ENCODE data around the gene CDC16. TPM values are rescaled to one million over a fixed set of nuclear protein-coding genes. Genes with fewer than 3 reads are reported as not detected.

Gene CDC16
- total and polyA plus RNA-seq, 2 experiments from 2014 or later, result 57.8 to 58.5 TPM

DNA sequence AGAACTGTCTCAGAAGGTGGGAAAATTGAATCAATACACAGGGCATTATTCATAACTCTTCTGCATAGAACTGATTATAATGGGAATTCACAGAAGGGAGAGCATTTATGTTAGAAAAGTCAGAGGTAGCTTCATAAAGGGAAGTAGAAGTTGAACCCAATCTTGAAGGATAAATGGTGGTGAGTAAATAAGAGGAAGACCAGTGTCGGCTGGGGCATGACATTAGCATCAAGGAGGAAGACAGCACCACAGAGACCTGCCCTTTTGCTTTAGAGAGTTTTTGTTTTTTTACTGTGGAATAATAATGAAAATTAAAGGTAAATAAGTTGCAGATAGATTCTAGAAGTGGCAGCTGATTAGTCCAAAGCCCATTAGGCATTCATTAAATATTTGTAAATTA lies 21.9 kb downstream of the CDC16 start:
- DNase-seq (ENCODE audit: low spot score), result no peak
- H3K4me3 ChIP-seq, result no peak overlapping the region
- H4K20me1 ChIP-seq (ENCODE audit: insufficient read depth, poor library complexity, severe bottlenecking), result no peaks in the 10 kb centered on the region
- no peak overlapping the region for H3K27ac ChIP-seq
- 100% methylated on average over 1 of the region's 1 CpG for WGBS (ENCODE audit: low lambda C conversion rate, missing lambda C conversion rate)
- H3K9me3 ChIP-seq (ENCODE audit: low read depth), result no peaks in the 10 kb centered on the region
- H3K79me2 ChIP-seq, result peaks cover 4% of the 10 kb centered on the region
- TF ChIP-seq, protein P1, sequence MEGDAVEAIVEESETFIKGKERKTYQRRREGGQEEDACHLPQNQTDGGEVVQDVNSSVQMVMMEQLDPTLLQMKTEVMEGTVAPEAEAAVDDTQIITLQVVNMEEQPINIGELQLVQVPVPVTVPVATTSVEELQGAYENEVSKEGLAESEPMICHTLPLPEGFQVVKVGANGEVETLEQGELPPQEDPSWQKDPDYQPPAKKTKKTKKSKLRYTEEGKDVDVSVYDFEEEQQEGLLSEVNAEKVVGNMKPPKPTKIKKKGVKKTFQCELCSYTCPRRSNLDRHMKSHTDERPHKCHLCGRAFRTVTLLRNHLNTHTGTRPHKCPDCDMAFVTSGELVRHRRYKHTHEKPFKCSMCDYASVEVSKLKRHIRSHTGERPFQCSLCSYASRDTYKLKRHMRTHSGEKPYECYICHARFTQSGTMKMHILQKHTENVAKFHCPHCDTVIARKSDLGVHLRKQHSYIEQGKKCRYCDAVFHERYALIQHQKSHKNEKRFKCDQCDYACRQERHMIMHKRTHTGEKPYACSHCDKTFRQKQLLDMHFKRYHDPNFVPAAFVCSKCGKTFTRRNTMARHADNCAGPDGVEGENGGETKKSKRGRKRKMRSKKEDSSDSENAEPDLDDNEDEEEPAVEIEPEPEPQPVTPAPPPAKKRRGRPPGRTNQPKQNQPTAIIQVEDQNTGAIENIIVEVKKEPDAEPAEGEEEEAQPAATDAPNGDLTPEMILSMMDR (IDR thresholded peaks at IDR 0.05; ENCODE audit: poor library complexity), result no peak
- TF ChIP-seq EZH2phosphoT487 (IDR thresholded peaks at IDR 0.05; ENCODE audit: low read depth, severe bottlenecking, unreplicated experiment) (no peak), EZH2 (IDR thresholded peaks at IDR 0.05; ENCODE audit: borderline replicate concordance) (no peak)
- H2AFZ ChIP-seq, result no peak overlapping the region
- no peak overlapping the region for H3K4me2 ChIP-seq
- no peaks in the 10 kb centered on the region for H3K4me1 ChIP-seq (ENCODE audit: insufficient read depth)
- H3K36me3 ChIP-seq (replicated peaks; ENCODE audit: insufficient read depth, low read depth), result no peaks in the 10 kb centered on the region
- H3K9me2 ChIP-seq (replicated peaks; ENCODE audit: insufficient read depth), result no peaks in the 10 kb centered on the region
- no peaks in the 10 kb centered on the region for H3K27me3 ChIP-seq

DNA sequence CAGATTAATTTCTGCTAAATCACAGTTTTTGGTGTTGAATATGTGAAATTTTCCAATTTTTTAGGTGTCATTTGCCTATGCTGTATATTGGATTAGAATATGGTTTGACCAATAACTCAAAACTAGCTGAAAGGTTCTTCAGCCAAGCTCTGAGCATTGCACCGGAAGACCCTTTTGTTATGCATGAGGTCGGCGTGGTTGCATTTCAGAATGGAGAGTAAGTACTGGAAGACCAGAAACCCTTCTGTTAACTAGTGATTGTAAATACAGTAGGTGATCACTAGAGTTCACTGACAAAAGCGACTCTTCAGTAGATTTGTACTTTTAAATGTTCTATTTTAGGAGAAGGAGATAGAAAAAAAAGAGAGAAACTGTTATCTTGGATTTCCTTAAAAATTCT lies 22.3 kb downstream of the CDC16 start:
- H3K79me2 ChIP-seq, result peaks cover 4% of the 10 kb centered on the region
- no peaks in the 10 kb centered on the region for H3K9me3 ChIP-seq (ENCODE audit: low read depth)
- H3K4me2 ChIP-seq, result no peak overlapping the region
- H3K36me3 ChIP-seq (replicated peaks; ENCODE audit: insufficient read depth, low read depth), result no peaks in the 10 kb centered on the region
- H3K4me1 ChIP-seq (ENCODE audit: insufficient read depth), result no peaks in the 10 kb centered on the region
- H3K4me3 ChIP-seq, result no peak overlapping the region
- H3K27ac ChIP-seq, result no peak overlapping the region
- no peaks in the 10 kb centered on the region for H3K9me2 ChIP-seq (replicated peaks; ENCODE audit: insufficient read depth)
- H4K20me1 ChIP-seq (ENCODE audit: insufficient read depth, poor library complexity, severe bottlenecking), result no peaks in the 10 kb centered on the region
- no peak for TF ChIP-seq EZH2phosphoT487 (IDR thresholded peaks at IDR 0.05; ENCODE audit: low read depth, severe bottlenecking, unreplicated experiment)
- TF ChIP-seq EZH2 (IDR thresholded peaks at IDR 0.05; ENCODE audit: borderline replicate concordance), result no peak
- TF ChIP-seq, protein P1 (IDR thresholded peaks at IDR 0.05; ENCODE audit: poor library complexity), result no peak
- DNase-seq (ENCODE audit: low spot score), result no peak
- no peaks in the 10 kb centered on the region for H3K27me3 ChIP-seq
- WGBS (ENCODE audit: low lambda C conversion rate, missing lambda C conversion rate), result 87% methylated on average over 4 of the region's 4 CpGs
- H2AFZ ChIP-seq, result no peak overlapping the region

DNA sequence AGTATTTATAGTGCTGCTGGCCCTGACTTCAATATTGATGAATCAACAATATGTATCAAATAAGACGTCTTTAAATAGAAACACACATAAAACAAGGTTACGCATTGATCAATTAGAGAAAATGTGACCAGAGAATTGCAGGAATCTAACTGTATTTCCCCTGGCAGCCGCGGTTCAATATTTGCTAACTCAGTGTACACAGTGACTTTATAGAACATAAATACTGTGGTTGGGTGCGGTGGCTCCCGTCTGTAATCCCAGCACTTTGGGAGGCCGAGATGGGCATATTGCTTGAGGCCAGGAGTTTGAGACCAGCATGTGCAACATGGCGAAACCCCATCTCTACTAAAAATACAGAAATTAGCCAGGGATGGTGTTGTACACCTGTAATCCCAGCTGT lies 23.9 kb downstream of the CDC16 start:
- H3K36me3 ChIP-seq (replicated peaks; ENCODE audit: insufficient read depth, low read depth), result no peaks in the 10 kb centered on the region
- no peaks in the 10 kb centered on the region for H3K9me2 ChIP-seq (replicated peaks; ENCODE audit: insufficient read depth)
- H3K79me2 ChIP-seq, result peaks cover 4% of the 10 kb centered on the region
- H2AFZ ChIP-seq, result no peak overlapping the region
- no peaks in the 10 kb centered on the region for H4K20me1 ChIP-seq (ENCODE audit: insufficient read depth, poor library complexity, severe bottlenecking)
- TF ChIP-seq, protein P1 (IDR thresholded peaks at IDR 0.05; ENCODE audit: poor library complexity), result no peak
- TF ChIP-seq EZH2phosphoT487 (IDR thresholded peaks at IDR 0.05; ENCODE audit: low read depth, severe bottlenecking, unreplicated experiment) (no peak), EZH2 (IDR thresholded peaks at IDR 0.05; ENCODE audit: borderline replicate concordance) (no peak)
- H3K4me2 ChIP-seq, result no peak overlapping the region
- no peaks in the 10 kb centered on the region for H3K27me3 ChIP-seq
- no peak overlapping the region for H3K27ac ChIP-seq
- no peaks in the 10 kb centered on the region for H3K9me3 ChIP-seq (ENCODE audit: low read depth)
- H3K4me3 ChIP-seq, result no peak overlapping the region
- H3K4me1 ChIP-seq (ENCODE audit: insufficient read depth), result no peaks in the 10 kb centered on the region
- DNase-seq (ENCODE audit: low spot score), result no peak
- WGBS (ENCODE audit: low lambda C conversion rate, missing lambda C conversion rate), result 87% methylated on average over 8 of the region's 8 CpGs

DNA sequence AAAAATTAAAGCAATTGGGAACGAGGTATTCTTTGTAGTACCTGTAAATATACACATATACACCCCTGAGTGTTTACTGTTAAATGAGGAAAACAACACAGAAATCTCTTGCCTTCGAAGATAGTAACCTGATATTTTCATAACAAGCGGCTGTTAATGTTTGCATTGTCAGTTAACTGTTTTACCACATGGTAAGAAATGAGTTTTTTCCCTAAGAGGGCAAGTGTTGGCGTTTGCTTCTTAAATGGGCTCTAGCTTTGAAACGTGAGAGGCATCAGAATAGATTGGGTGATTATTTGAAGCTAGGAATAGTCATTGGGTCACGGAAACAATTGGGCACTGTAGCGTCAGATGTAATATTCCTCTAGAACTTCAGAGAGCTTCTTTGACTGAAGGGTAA lies 24.7 kb downstream of the CDC16 start:
- H3K4me3 ChIP-seq, result no peak overlapping the region
- H3K36me3 ChIP-seq (replicated peaks; ENCODE audit: insufficient read depth, low read depth), result no peaks in the 10 kb centered on the region
- no peaks in the 10 kb centered on the region for H3K4me1 ChIP-seq (ENCODE audit: insufficient read depth)
- no peaks in the 10 kb centered on the region for H4K20me1 ChIP-seq (ENCODE audit: insufficient read depth, poor library complexity, severe bottlenecking)
- H3K79me2 ChIP-seq, result peaks cover 4% of the 10 kb centered on the region
- H3K27me3 ChIP-seq, result no peaks in the 10 kb centered on the region
- 84% methylated on average over 7 of the region's 7 CpGs for WGBS (ENCODE audit: low lambda C conversion rate, missing lambda C conversion rate)
- no peaks in the 10 kb centered on the region for H3K9me3 ChIP-seq (ENCODE audit: low read depth)
- no peak for DNase-seq (ENCODE audit: low spot score)
- H3K27ac ChIP-seq, result no peak overlapping the region
- no peaks in the 10 kb centered on the region for H3K9me2 ChIP-seq (replicated peaks; ENCODE audit: insufficient read depth)
- no peak overlapping the region for H3K4me2 ChIP-seq
- no peak for TF ChIP-seq EZH2 (IDR thresholded peaks at IDR 0.05; ENCODE audit: borderline replicate concordance)
- TF ChIP-seq, protein P1 (IDR thresholded peaks at IDR 0.05; ENCODE audit: poor library complexity), result no peak
- no peak for TF ChIP-seq EZH2phosphoT487 (IDR thresholded peaks at IDR 0.05; ENCODE audit: low read depth, severe bottlenecking, unreplicated experiment)
- H2AFZ ChIP-seq, result no peak overlapping the region

All from hepatocyte (in vitro differentiated cells).